Fibroblast of villous mesenchyme (primary cell): ENCODE measurements around the gene PAQR7. TPM values are rescaled to one million over a fixed set of nuclear protein-coding genes. Genes with fewer than 3 reads are reported as not detected.
"Not testable (repeated sequence)": the region's sequence is repeated elsewhere in the genome, so short reads cannot be mapped to it uniquely, and the experiment has no call there.

Experiments
- DNase-seq: peaks from one replicate; pipeline ENCODE4 v3.0.0-alpha.2; 2010; ENCODE audit warnings: low read depth
- H3K4me3 ChIP-seq: 2 replicates; pipeline ENCODE4 v1.5.1; 2011; ENCODE audit warnings: low read depth, mild to moderate bottlenecking, low read length
- CTCF ChIP-seq: IDR thresholded peaks from 2 replicates; pipeline ENCODE4 v1.5.1; 2012; ENCODE audit warnings: low read depth, mild to moderate bottlenecking, low read length; ENCODE audit not compliant: insufficient read depth
- total RNA-seq: library from RNA; depleted of rRNA; stranded (reverse); fragments of >200 nt; gene quantifications from 2 replicates; pipeline ENCODE4 v1.2.3, GENCODE V29; 2012

The PAQR7 gene
- total RNA-seq, 1 donor = 16.0 TPM

GRCh38 chr1:25856856-25857255, 18.7 kb downstream of the PAQR7 start:
- H3K4me3 ChIP-seq = no peak overlapping the region
- TF ChIP-seq CTCF = no peak
- no peak for DNase-seq

- no peak overlapping the region for H3K4me3 ChIP-seq
- no peak for DNase-seq
- no peak for TF ChIP-seq CTCF
Observed at GRCh38 chr1:25854554-25854953, 21.0 kb downstream of the PAQR7 start.

- no peak overlapping the region for H3K4me3 ChIP-seq
- no peak for TF ChIP-seq CTCF
- no peak for DNase-seq
Observed at GRCh38 chr1:25848531-25848930, 27.0 kb downstream of the PAQR7 start.

GRCh38 chr1:25847929-25848328, 27.6 kb downstream of the PAQR7 start:
- DNase-seq = no peak
- no peak overlapping the region for H3K4me3 ChIP-seq
- no peak for TF ChIP-seq CTCF

- H3K4me3 ChIP-seq = no peak overlapping the region
- no peak for DNase-seq
- no peak for TF ChIP-seq CTCF
Observed at GRCh38 chr1:25845664-25846063, 29.8 kb downstream of the PAQR7 start.

GRCh38 chr1:25844536-25845337, 30.8 kb downstream of the PAQR7 start:
- no peak for DNase-seq
- no peak overlapping the region for H3K4me3 ChIP-seq
- TF ChIP-seq CTCF = no peak

- no peak overlapping the region for H3K4me3 ChIP-seq
- TF ChIP-seq CTCF = no peak
- no peak for DNase-seq
Observed at GRCh38 chr1:25843483-25843882, 32.0 kb downstream of the PAQR7 start.

GRCh38 chr1:25839808-25840207, 35.7 kb downstream of the PAQR7 start:
- not testable (repeated sequence) for DNase-seq, H3K4me3 ChIP-seq
